Type B pancreatic cell (in vitro differentiated cells): ENCODE data around the gene MLLT1. TPM values are rescaled to one million over a fixed set of nuclear protein-coding genes. Genes with fewer than 3 reads are reported as not detected.

ENCODE experiments used
- DNase-seq: peaks from one replicate; pipeline ENCODE4 v3.0.0; 2021; ENCODE audit warnings: mixed read lengths; ENCODE audit not compliant: unreplicated experiment; ENCODE audit errors: extremely low spot score
- H3K27ac Mint-ChIP-seq: 2 replicates; pipeline ENCODE4 v1.8.0; 2021; ENCODE audit warnings: mild to moderate bottlenecking, mixed read lengths
- H3K27me3 Mint-ChIP-seq: 2 replicates; pipeline ENCODE4 v1.8.0; 2021; ENCODE audit warnings: mixed read lengths
- H3K36me3 Mint-ChIP-seq: 2 replicates; pipeline ENCODE4 v1.8.0; 2021; ENCODE audit warnings: mixed read lengths
- H3K4me1 Mint-ChIP-seq: one replicate; pipeline ENCODE4 v1.8.0; 2021; ENCODE audit warnings: mixed read lengths; ENCODE audit not compliant: unreplicated experiment
- H3K4me3 Mint-ChIP-seq: 2 replicates; pipeline ENCODE4 v1.8.0; 2021; ENCODE audit warnings: mild to moderate bottlenecking, mixed read lengths
- H3K9me3 Mint-ChIP-seq: 2 replicates; pipeline ENCODE4 v1.8.0; 2021; ENCODE audit warnings: mixed read lengths
- long read RNA-seq: library from polyadenylated mRNA; unstranded; transcript quantifications from one replicate; pipeline ENCODE4 v2.0.0, GENCODE V29; 2020
- total RNA-seq: library from RNA; stranded (reverse); gene quantifications from 2 replicates; pipeline ENCODE4 v1.2.1, GENCODE V29; 2021; ENCODE audit warnings: low replicate concordance
- TF ChIP-seq, protein P1 (sequence below): fragments of 200-600 bp; sonication (generic); conservative IDR thresholded peaks from 2 replicates; pipeline ENCODE4 v1.5.0; 2021; ENCODE audit warnings: antibody characterized with exemption, mild to moderate bottlenecking

MLLT1 gene, protein sequence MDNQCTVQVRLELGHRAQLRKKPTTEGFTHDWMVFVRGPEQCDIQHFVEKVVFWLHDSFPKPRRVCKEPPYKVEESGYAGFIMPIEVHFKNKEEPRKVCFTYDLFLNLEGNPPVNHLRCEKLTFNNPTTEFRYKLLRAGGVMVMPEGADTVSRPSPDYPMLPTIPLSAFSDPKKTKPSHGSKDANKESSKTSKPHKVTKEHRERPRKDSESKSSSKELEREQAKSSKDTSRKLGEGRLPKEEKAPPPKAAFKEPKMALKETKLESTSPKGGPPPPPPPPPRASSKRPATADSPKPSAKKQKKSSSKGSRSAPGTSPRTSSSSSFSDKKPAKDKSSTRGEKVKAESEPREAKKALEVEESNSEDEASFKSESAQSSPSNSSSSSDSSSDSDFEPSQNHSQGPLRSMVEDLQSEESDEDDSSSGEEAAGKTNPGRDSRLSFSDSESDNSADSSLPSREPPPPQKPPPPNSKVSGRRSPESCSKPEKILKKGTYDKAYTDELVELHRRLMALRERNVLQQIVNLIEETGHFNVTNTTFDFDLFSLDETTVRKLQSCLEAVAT
- 51.3 and 106 TPM in 2 replicates for total RNA-seq
- long read RNA-seq, partial matches to known transcripts = 0 of 20 reads
- long read RNA-seq, other reads (novel, unspliced or antisense) = 20 of 20 reads

DNA sequence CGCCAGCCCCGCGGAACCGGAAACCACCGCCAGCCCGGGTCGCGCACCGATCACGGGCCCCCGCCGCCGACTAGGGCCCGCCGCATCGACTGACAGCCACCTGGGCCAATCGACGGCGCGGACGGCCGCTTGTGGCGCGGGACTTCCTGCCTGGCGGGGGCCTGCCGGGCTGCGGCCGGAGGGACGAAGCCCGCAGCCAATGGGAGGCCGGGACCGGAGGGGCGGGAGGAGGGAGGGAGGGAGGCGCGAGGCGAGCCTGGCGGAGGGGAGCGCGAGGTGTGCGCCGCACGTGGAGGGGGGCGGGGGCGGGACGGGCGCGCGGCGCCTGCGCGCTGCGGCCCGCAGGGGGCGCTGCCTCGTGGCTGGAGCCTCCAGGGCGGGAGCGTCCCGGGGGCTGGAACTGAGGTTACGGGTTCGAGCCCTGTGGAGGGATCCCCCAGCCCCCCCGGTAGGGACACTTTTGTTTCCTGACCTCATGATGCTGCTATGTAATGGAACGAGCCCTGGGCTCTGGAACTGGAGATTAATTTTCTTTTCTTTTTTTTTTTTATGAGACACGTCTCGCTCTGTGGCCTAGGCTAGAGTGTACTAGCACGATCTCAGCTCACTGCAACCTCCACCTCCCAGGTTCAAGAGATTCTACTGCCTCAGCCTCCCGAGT, at the start of gene MLLT1:
Gene MLLT1 (minus strand): TSS at position 45 of the 661 bp plus-strand sequence. CDS start 191 bp downstream, outside the sequence.
- peak within 1 kb of the TSS; percentile 90 for H3K27ac Mint-ChIP-seq
- peak within 1 kb of the TSS; percentile 93 for H3K4me3 Mint-ChIP-seq
- H3K4me1 Mint-ChIP-seq = peaks cover 29% of the 10 kb centered on the region
- DNase-seq = peak; percentile 97
- H3K9me3 Mint-ChIP-seq = no peaks in the 10 kb centered on the region
- TF ChIP-seq, protein P1, sequence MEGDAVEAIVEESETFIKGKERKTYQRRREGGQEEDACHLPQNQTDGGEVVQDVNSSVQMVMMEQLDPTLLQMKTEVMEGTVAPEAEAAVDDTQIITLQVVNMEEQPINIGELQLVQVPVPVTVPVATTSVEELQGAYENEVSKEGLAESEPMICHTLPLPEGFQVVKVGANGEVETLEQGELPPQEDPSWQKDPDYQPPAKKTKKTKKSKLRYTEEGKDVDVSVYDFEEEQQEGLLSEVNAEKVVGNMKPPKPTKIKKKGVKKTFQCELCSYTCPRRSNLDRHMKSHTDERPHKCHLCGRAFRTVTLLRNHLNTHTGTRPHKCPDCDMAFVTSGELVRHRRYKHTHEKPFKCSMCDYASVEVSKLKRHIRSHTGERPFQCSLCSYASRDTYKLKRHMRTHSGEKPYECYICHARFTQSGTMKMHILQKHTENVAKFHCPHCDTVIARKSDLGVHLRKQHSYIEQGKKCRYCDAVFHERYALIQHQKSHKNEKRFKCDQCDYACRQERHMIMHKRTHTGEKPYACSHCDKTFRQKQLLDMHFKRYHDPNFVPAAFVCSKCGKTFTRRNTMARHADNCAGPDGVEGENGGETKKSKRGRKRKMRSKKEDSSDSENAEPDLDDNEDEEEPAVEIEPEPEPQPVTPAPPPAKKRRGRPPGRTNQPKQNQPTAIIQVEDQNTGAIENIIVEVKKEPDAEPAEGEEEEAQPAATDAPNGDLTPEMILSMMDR = peak; percentile 95
- no peaks in the 10 kb centered on the region for H3K27me3 Mint-ChIP-seq
- peaks cover 4% of the 10 kb centered on the region for H3K36me3 Mint-ChIP-seq

DNA sequence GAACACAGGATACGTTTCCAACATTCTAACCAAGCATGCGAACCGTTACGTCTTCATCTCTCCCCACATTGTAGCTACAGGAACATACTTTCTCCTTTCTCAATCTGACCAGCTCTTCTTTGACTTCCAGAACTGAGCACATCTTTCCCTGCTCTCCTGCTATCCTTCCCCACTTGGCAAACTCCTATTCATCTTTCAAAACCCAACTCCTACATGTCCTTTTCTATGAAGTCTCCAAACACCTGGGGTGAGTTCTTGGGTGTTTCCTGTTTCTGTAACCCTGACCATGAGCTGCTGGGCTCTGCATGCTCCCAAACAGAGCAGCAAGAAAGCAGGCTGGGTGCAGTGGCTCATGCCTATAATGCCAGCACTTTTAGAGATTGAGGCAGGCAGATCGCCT, 47.0 kb upstream of the MLLT1 start:
- TF ChIP-seq, protein P1 = no peak
- H3K4me1 Mint-ChIP-seq = no peaks in the 10 kb centered on the region
- peaks cover 6% of the 10 kb centered on the region for H3K27me3 Mint-ChIP-seq
- no peak for DNase-seq
- H3K9me3 Mint-ChIP-seq = no peaks in the 10 kb centered on the region
- H3K27ac Mint-ChIP-seq = no peak overlapping the region
- H3K4me3 Mint-ChIP-seq = no peak overlapping the region
- no peaks in the 10 kb centered on the region for H3K36me3 Mint-ChIP-seq

DNA sequence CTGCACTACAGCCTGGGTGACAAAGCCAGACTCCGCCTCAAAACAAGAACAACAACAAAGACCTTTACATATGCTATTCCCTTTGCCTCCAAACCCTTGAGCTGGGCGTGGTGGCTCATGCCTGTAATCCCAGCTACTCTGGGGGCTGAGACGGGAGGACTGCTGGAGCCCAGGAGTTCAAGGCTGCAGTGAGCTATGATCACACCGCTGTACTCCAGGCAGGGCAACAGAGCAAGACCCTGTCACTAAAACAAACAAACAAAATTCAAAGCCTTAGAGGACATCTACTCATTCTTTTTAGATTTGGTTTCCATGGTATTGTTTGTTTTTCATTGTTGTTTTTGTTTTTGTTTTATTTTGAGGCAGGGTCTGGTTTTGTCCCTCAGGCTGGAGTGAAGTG, 45.8 kb upstream of the MLLT1 start:
- TF ChIP-seq, protein P1 = no peak
- Mint-ChIP-seq H3K9me3 (no peaks in the 10 kb centered on the region), H3K27me3 (peaks cover 6% of the 10 kb centered on the region), H3K36me3 (no peaks in the 10 kb centered on the region), H3K4me1 (no peaks in the 10 kb centered on the region), H3K4me3 (no peak overlapping the region), H3K27ac (no peak overlapping the region)
- DNase-seq = no peak

DNA sequence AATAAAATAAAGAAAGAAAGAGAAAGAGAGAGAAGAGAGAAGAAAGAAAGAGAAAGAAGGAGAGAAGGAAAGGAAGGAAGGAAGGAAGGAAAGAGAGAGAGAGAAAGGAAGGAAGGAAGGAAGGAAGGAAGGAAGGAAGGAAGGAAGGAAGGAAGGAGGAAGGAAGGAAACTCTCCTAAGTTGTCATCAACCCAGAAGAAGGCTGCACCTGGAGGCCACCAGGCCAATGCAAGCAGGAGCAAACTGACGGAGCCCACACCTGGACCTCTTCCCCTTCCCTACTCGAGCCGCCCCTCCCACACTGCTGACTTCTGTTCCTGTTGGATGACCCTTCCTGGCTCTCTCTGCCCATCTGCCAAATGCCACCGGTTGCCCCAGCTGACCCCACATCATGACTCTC, 45.0 kb upstream of the MLLT1 start:
- DNase-seq = no peak
- H3K9me3 Mint-ChIP-seq = no peaks in the 10 kb centered on the region
- H3K4me1 Mint-ChIP-seq = no peaks in the 10 kb centered on the region
- H3K4me3 Mint-ChIP-seq = no peak overlapping the region
- no peaks in the 10 kb centered on the region for H3K36me3 Mint-ChIP-seq
- H3K27me3 Mint-ChIP-seq = peaks cover 6% of the 10 kb centered on the region
- H3K27ac Mint-ChIP-seq = no peak overlapping the region
- TF ChIP-seq, protein P1 = no peak

DNA sequence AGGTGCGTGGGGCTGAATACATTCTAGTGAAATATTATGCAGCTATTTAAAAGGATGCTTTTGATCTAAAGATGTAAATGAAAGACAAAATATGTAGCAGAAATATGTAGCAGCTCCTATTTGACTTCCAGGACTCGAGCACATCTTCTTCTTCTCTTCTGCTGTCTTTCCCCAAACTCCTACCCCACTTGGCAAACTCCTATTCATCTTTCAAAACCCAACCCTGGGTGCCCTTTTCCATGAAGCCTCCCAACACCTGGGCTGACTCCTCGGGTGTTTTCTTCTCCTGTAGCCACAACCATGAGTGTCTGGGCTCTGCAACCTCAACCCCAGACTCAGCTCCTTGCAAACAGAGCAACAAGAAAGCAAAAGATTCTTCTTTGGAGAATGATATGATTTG, 42.5 kb upstream of the MLLT1 start:
- Mint-ChIP-seq H3K27me3 (peaks cover 6% of the 10 kb centered on the region), H3K36me3 (no peaks in the 10 kb centered on the region), H3K27ac (no peak overlapping the region), H3K9me3 (no peaks in the 10 kb centered on the region), H3K4me3 (no peak overlapping the region), H3K4me1 (no peaks in the 10 kb centered on the region)
- no peak for DNase-seq
- TF ChIP-seq, protein P1 = no peak
